Esophagus (tissue), 2 donors: ENCODE measurements around the gene KCNK5. TPM values are rescaled to one million over a fixed set of nuclear protein-coding genes. Genes with fewer than 3 reads are reported as not detected.

Experiments used
- H3K27ac ChIP-seq, 2 donors: one replicate each; pipeline ENCODE4 v1.5.1; 2013; ENCODE audit warnings: low read depth in 2 of 2, mild to moderate bottlenecking in 2 of 2, inconsistent platforms in 1 of 2, low read length in 1 of 2, moderate library complexity in 1 of 2
- H3K27me3 ChIP-seq, 2 donors: one replicate each; pipeline ENCODE4 v1.6.1; 2013; ENCODE audit warnings: low read length in 2 of 2, control low read depth in 1 of 2, mild to moderate bottlenecking in 1 of 2; ENCODE audit not compliant: insufficient read depth in 2 of 2, control insufficient read depth in 1 of 2
- H3K36me3 ChIP-seq, 2 donors: one replicate each; pipeline ENCODE4 v1.6.1; 2013; ENCODE audit warnings: low read length in 1 of 2; ENCODE audit not compliant: control insufficient read depth in 2 of 2, insufficient read depth in 2 of 2
- H3K4me1 ChIP-seq, 2 donors: one replicate each; pipeline ENCODE4 v1.6.1; 2013; ENCODE audit warnings: low read length in 1 of 2; ENCODE audit not compliant: control insufficient read depth in 2 of 2, insufficient read depth in 2 of 2
- H3K4me3 ChIP-seq, 2 donors: one replicate each; pipeline ENCODE4 v1.5.1; 2013; ENCODE audit warnings: low read length in 2 of 2, mild to moderate bottlenecking in 2 of 2, low read depth in 1 of 2, moderate library complexity in 1 of 2
- H3K9me3 ChIP-seq, 2 donors: one replicate each; pipeline ENCODE4 v1.6.1; 2013; ENCODE audit warnings: mild to moderate bottlenecking in 2 of 2, low read depth in 1 of 2, low read length in 1 of 2, moderate library complexity in 1 of 2; ENCODE audit not compliant: control insufficient read depth in 2 of 2, insufficient read depth in 1 of 2
- WGBS, 2 donors: extraction: QIAGEN DNeasy Blood & Tissue Kit; methylation state at CpG; one replicate each; pipeline ENCODE4 v1.1.7; 2013; 5-methylcytosine and 5-hydroxymethylcytosine counted together
- polyA plus RNA-seq, 2 donors: library from polyadenylated mRNA; stranded (reverse); fragments of 200-250 nt; gene quantifications; one replicate each; pipeline ENCODE4 v1.2.3, GENCODE V29; 2013
- donor health status: healthy with polysubstance abuse.
- donor health status: Bipolar disorder and iron deficiency.

Gene KCNK5
- polyA plus RNA-seq, 2 donors: 2.5 to 2.7 TPM

DNA sequence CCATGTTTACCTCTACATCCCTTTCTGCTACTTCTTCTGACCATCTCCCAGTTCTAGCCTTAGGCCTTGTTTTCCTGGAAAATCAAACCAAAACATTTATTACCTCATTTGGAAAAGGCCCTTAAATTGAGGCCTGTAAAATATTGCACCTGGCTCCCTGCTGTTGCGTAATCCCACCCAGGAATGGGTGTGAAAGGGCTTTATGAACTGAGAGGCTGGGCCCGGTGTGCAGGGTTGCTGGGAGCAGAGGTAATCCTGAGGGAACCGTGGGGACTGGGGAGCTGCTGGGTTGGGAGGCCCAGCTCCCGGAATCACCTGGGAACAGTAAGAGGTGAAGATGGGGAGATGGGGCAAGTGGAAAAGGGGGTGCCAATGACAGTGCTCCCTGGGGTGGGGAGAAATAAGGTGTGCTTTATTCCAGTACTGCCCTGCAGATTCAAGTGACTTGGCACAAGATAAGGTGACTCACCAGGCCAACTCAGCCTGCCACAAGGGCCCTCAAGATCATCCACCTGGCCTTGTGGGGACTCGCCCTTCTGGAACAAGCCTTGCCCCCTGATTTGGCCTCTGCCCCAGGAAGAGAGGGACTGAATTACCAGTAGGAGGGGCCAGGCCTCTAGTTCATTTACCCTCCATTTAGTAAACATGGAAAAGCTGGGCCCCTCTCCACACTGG is 44.2 kb downstream of the KCNK5 start:
- H3K4me3 ChIP-seq: no peak overlapping the region
- H3K4me1 ChIP-seq: peaks cover 2 to 32% of the 10 kb centered on the region in 2 donors
- H3K27ac ChIP-seq: peak overlapping the region; percentile 81 to 94
- WGBS, 2 donors: 53 to 71% methylated on average over 5 of the region's 5 CpGs
- peaks cover 0 to 3% of the 10 kb centered on the region in 2 donors for H3K36me3 ChIP-seq
- no peaks in the 10 kb centered on the region for H3K9me3 ChIP-seq
- H3K27me3 ChIP-seq: no peaks in the 10 kb centered on the region

DNA sequence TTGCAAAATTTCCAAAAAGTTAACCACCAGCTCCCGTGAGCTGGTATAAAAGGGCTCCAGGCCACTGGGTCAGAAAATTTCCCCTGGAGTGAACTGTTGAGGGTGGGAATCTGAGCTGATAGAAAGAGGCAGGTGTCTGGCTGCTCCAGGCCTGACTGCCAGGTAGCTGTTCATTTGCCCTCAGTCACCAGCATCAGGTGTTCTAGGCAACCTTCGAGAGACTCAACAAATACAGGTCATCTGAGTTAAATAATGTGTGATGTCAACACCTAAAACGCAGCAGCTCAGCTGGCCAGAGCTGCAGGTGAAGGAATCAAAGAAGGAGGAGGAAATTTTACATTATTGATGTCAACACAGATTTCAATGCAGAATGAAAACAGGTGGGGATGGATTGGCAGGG is 46.7 kb downstream of the KCNK5 start:
- Histone ChIP-seq H3K4me3 (no peak overlapping the region), H3K9me3 (peaks cover 0 to 6% of the 10 kb centered on the region in 2 donors), H3K27ac (no peak overlapping the region), H3K36me3 (no peaks in the 10 kb centered on the region), H3K4me1 (peaks cover 0 to 25% of the 10 kb centered on the region in 2 donors), H3K27me3 (no peaks in the 10 kb centered on the region)
- 61 to 80% methylated on average over 3 of the region's 3 CpGs for WGBS, 2 donors

DNA sequence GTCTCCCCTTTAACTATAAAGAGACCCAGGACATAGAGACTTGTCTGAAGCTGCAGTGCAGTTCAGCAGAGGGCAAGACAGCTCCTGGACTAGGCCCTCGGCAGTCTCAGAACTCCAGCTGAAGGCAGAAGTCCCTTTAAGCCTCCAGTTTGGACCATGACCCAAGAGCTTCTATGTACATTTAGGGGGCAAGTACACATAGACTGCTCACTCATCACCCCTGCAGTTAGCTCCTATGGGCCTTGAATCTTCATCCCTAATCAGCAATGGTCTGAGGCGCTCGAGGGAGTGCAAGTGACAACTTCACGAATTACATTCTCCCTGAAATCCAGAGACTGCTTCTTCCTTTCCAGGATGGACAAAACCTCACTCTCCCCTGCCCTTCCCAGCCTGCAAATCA is 47.4 kb downstream of the KCNK5 start:
- Histone ChIP-seq H3K27me3 (no peaks in the 10 kb centered on the region), H3K9me3 (peaks cover 0 to 6% of the 10 kb centered on the region in 2 donors), H3K27ac (no peak overlapping the region), H3K4me3 (no peak overlapping the region), H3K4me1 (peaks cover 0 to 21% of the 10 kb centered on the region in 2 donors), H3K36me3 (no peaks in the 10 kb centered on the region)
- whole genome bisulfite sequencing, 2 donors: 91 to 93% methylated on average over 4 of the region's 4 CpGs

DNA sequence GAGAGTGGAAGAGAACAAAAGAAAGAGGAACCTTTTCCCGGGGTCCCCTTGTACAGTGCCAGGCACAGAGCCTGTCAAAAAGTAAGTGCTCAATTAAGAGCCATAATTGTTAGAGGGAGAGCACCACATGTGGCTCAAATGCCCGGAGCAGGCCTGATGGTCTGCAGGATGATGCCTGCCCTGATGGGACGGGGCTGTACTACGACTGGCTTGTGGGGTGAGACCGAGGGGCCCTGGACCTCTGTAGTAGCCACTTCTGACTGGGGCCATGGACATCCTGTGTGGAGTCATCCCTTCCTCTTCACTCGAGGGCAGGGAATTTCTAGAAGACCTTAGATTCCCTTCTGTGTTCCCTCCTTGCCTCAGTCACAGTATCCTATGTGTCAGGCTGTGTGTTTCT is 47.9 kb downstream of the KCNK5 start:
- no peaks in the 10 kb centered on the region for H3K27me3 ChIP-seq
- WGBS, 2 donors: 88 to 94% methylated on average over 6 of the region's 6 CpGs
- no peak overlapping the region for H3K4me3 ChIP-seq
- H3K27ac ChIP-seq: no peak overlapping the region
- H3K4me1 ChIP-seq: peaks cover 0 to 21% of the 10 kb centered on the region in 2 donors
- peaks cover 0 to 6% of the 10 kb centered on the region in 2 donors for H3K9me3 ChIP-seq
- no peaks in the 10 kb centered on the region for H3K36me3 ChIP-seq

DNA sequence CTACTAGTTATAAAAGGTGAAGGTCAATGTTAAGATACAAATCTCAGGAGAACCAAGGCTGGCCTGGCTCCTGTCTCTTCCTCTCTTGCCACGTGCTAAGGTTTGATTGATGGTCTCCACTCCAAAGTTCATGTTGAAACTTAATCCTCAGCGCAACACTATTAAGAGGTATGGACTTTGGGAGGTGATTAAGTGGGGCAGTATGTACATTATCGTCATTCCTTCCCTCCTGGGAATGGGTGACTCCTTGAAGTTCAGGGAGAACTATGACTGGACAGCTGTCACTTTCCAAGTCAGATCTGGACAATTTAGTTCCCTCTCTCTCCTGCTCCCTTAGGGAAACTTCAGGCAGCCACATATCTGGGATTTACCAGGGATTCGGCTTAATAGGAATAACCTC is 50.5 kb downstream of the KCNK5 start:
- H3K27me3 ChIP-seq: no peaks in the 10 kb centered on the region
- no peak overlapping the region for H3K27ac ChIP-seq
- H3K4me1 ChIP-seq: peaks cover 0 to 8% of the 10 kb centered on the region in 2 donors
- no peaks in the 10 kb centered on the region for H3K36me3 ChIP-seq
- 64 to 65% methylated on average over 4 of the region's 4 CpGs for WGBS, 2 donors
- H3K9me3 ChIP-seq: peaks cover 0 to 6% of the 10 kb centered on the region in 2 donors
- no peak overlapping the region for H3K4me3 ChIP-seq

DNA sequence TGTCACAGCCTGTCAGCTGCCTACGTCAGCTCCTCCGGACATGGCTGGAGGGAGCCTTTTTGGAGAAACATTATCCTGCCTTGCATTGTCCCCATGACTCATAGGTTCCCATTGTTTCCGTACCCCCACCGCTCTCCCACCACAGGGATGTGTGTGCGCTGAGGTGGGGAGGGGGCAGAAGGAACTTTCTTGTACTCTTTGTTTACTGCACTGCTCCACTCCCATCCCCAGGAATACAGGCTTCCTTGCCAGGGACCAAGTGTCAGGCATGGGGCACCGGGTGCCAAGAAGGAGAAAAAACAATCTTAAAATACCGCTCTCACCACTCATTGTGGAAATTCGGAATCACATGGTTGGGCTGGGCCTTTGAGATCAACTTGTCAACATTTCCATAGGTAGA is 51.0 kb downstream of the KCNK5 start:
- H3K27me3 ChIP-seq: no peaks in the 10 kb centered on the region
- H3K36me3 ChIP-seq: no peaks in the 10 kb centered on the region
- peaks cover 0 to 6% of the 10 kb centered on the region in 2 donors for H3K9me3 ChIP-seq
- H3K4me1 ChIP-seq: peaks cover 0 to 2% of the 10 kb centered on the region in 2 donors
- 86 to 96% methylated on average over 8 of the region's 8 CpGs for WGBS, 2 donors
- no peak overlapping the region for H3K27ac ChIP-seq
- H3K4me3 ChIP-seq: no peak overlapping the region

DNA sequence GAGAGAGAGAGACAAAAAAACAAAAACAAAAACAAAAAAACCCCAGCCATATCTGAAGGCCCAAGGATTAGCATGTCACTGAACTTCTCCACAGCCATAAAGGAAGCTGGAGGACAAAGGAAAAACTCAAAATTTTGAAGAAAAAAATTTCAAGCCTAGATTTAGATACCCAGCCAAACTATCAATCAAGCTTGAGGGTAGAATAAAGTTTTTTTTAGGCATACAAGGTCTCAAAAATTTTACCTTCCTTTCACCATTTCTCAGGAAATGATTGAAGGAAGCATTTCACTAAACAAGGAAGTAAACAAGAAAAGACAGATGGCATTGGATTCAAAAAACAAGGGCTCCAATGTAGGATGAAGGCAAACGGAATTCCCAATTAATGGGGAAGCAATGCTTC is 52.1 kb downstream of the KCNK5 start:
- no peaks in the 10 kb centered on the region for H3K4me1 ChIP-seq
- H3K4me3 ChIP-seq: no peak overlapping the region
- H3K27ac ChIP-seq: no peak overlapping the region
- H3K36me3 ChIP-seq: no peaks in the 10 kb centered on the region
- 90 to 97% methylated on average over 1 of the region's 1 CpG for WGBS, 2 donors
- peaks cover under 1 to 8% of the 10 kb centered on the region in 2 donors for H3K9me3 ChIP-seq
- no peaks in the 10 kb centered on the region for H3K27me3 ChIP-seq

DNA sequence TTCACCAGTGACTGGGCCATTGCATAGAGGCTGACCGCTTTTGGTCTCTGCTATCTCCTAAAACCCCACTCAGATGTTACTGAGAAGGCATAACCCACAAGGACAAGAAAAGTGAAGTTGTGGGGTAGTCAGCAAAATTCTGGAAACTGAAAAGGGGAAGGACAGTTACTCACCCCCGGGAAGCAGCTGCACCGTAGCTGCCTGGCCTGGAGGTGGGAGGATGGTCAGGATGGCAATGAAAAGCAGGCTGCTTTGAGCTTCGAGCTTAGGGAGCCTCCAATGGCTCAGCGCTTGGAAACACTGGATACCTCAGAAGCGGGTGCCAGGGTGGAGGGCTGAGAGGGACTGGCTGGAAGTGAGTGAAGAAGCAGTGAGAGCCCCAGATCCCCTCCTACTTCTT is 56.0 kb downstream of the KCNK5 start:
- Histone ChIP-seq H3K4me1 (peaks cover 0 to 10% of the 10 kb centered on the region in 2 donors), H3K4me3 (no peak overlapping the region), H3K27me3 (no peaks in the 10 kb centered on the region), H3K36me3 (no peaks in the 10 kb centered on the region), H3K27ac (no peak overlapping the region), H3K9me3 (peaks cover 7 to 8% of the 10 kb centered on the region in 2 donors)
- WGBS, 2 donors: 88 to 89% methylated on average over 6 of the region's 6 CpGs

DNA sequence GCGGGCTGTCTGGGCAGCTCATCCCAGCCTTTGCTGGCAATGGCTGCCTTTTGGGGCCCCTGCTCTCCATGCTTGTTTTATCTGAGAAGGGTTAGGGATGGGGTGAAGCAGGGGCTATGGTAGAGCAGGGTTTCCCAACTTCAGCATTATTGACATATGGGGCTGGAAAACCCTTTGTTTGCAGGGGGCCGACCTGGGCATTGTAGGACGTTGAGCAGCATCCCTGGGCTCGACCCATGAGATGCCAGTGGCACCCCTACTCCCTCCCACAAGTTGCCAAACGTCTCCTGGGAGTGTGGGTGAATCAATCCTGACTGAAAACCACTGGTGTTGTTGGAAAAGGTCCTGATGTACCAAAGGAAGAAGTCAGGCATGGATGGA is 56.9 kb downstream of the KCNK5 start:
- no peak overlapping the region for H3K27ac ChIP-seq
- no peak overlapping the region for H3K4me3 ChIP-seq
- H3K27me3 ChIP-seq: no peaks in the 10 kb centered on the region
- H3K9me3 ChIP-seq: peaks cover 3 to 8% of the 10 kb centered on the region in 2 donors
- H3K4me1 ChIP-seq: peaks cover 0 to 10% of the 10 kb centered on the region in 2 donors
- 72 to 83% methylated on average over 5 of the region's 5 CpGs for WGBS, 2 donors
- no peaks in the 10 kb centered on the region for H3K36me3 ChIP-seq
